ENCODE measurements around the gene DSC3. TPM values are rescaled to one million over a fixed set of nuclear protein-coding genes. Genes with fewer than 3 reads are reported as not detected.

The DSC3 gene
- polyA plus RNA-seq, 2 of the 4 experiments (the other 2 are of a cell fraction), result 0.76 to 2.2 TPM

- DNase-seq (ENCODE audit: low read depth in 1 of 2, low spot score in 1 of 2) (no peak), FAIRE-seq (no peak), ATAC-seq (no peak)
- H3K27ac ChIP-seq, result no peak overlapping the region
- ChIA-PET CTCF (interaction anchor here (1.5 kb wide), 1 partner anchor 10 kb away, joined by 4 read pairs; no protein-coding TSS in a partner anchor), POLR2A (no interaction called here)
- no peak overlapping the region for H3K4me2 ChIP-seq
- no peaks in the 10 kb centered on the region for H3K9me3 ChIP-seq
- 49% methylated on average over 6 of the region's 6 CpGs for WGBS (ENCODE audit: missing lambda C conversion rate)
- no peak overlapping the region for H3K4me3 ChIP-seq
- no peaks in the 10 kb centered on the region for H3K4me1 ChIP-seq
- TF ChIP-seq HEYL (CRISPR knock-in tag; IDR thresholded peaks at IDR 0.05) (no peak), RARB (CRISPR knock-in tag; IDR thresholded peaks at IDR 0.05) (no peak), HDAC2 (IDR thresholded peaks at IDR 0.05) (no peak), ZC3H11A (IDR thresholded peaks at IDR 0.05) (no peak), EHMT2 (IDR thresholded peaks at IDR 0.05; ENCODE audit: low read depth) (no peak), RAD21 (conservative IDR thresholded peaks at IDR 0.05 in 1 of 2, IDR thresholded peaks at IDR 0.05 in 1 of 2) (no peak), JUN (IDR thresholded peaks at IDR 0.05) (no peak), PBX3 (IDR thresholded peaks at IDR 0.05) (no peak)
These were observed 81.9 kb downstream of the DSC3 start for GRCh38 chr18:30960661-30961060.

DNA sequence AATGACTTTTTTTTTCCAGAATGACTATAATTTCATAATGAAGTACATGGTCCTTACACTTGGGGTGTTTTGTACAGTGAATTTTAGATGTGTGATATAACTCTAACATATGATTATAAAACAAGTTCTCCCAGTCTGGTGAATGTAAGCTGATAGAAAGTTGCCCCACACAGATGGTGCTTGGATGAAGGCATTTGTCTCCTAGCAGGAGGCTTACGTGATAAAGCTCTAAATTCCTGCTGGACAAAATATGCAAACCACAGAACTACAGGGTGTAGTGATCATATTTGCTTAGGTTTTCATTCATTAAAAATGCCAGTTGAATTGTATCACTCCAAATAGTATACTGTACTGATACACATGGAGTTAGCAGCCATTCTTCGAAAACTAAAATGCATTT lies 85.5 kb downstream of the DSC3 start:
- no peak for FAIRE-seq
- CTCF ChIA-PET, result no interaction called here

GRCh38 chr18:30954262-30954661 lies 88.3 kb downstream of the DSC3 start:
- no peak for DNase-seq (ENCODE audit: low read depth in 1 of 2, low spot score in 1 of 2)
- no peak for FAIRE-seq
- ATAC-seq, result no peak
- no peak overlapping the region for H3K27ac ChIP-seq
- no peaks in the 10 kb centered on the region for H3K4me1 ChIP-seq
- no peaks in the 10 kb centered on the region for H3K9me3 ChIP-seq
- CTCF ChIA-PET, result interaction anchor here (0.6 kb wide), 1 partner anchor 327 kb away, joined by 3 read pairs; no protein-coding TSS in a partner anchor
- H3K4me3 ChIP-seq, result no peak overlapping the region
- WGBS (ENCODE audit: missing lambda C conversion rate), result 73% methylated on average over 3 of the region's 3 CpGs
- TF ChIP-seq SREBF2 (IDR thresholded peaks at IDR 0.05) (no peak), POLR2A (IDR thresholded peaks at IDR 0.05; ENCODE audit: low read length) (no peak), FOSB (CRISPR knock-in tag; IDR thresholded peaks at IDR 0.05) (no peak), USF2 (IDR thresholded peaks at IDR 0.05) (no peak), MYC (IDR thresholded peaks at IDR 0.05; ENCODE audit: borderline replicate concordance, low read length) (no peak), SMC3 (IDR thresholded peaks at IDR 0.05) (no peak), MAFK (IDR thresholded peaks at IDR 0.05; ENCODE audit: partially characterized antibody) (no peak), NPAS2 (CRISPR knock-in tag; IDR thresholded peaks at IDR 0.05; ENCODE audit: borderline replicate concordance) (no peak), RNF2 (IDR thresholded peaks at IDR 0.05; ENCODE audit: borderline replicate concordance, low read depth) (no peak)
- H3K4me2 ChIP-seq, result no peak overlapping the region
- POLR2A ChIA-PET, result no interaction called here

More for the DNA sequence above, 85.5 kb downstream of the DSC3 start:
- Histone ChIP-seq H3K4me3 (no peak overlapping the region), H3K27ac (no peak overlapping the region), H3K4me1 (no peaks in the 10 kb centered on the region), H3K9me3 (no peaks in the 10 kb centered on the region), H3K4me2 (no peak overlapping the region)
- DNase-seq (ENCODE audit: low read depth in 1 of 2, low spot score in 1 of 2), result no peak
- 4% methylated on average over 2 of the region's 2 CpGs for WGBS (ENCODE audit: missing lambda C conversion rate)
- TF ChIP-seq EP300 (IDR thresholded peaks at IDR 0.05) (no peak), KDM1A (IDR thresholded peaks at IDR 0.05; ENCODE audit: low read depth) (no peak), ZSCAN20 (CRISPR knock-in tag; IDR thresholded peaks at IDR 0.05) (no peak)
- TF ChIP-seq, protein P1, sequence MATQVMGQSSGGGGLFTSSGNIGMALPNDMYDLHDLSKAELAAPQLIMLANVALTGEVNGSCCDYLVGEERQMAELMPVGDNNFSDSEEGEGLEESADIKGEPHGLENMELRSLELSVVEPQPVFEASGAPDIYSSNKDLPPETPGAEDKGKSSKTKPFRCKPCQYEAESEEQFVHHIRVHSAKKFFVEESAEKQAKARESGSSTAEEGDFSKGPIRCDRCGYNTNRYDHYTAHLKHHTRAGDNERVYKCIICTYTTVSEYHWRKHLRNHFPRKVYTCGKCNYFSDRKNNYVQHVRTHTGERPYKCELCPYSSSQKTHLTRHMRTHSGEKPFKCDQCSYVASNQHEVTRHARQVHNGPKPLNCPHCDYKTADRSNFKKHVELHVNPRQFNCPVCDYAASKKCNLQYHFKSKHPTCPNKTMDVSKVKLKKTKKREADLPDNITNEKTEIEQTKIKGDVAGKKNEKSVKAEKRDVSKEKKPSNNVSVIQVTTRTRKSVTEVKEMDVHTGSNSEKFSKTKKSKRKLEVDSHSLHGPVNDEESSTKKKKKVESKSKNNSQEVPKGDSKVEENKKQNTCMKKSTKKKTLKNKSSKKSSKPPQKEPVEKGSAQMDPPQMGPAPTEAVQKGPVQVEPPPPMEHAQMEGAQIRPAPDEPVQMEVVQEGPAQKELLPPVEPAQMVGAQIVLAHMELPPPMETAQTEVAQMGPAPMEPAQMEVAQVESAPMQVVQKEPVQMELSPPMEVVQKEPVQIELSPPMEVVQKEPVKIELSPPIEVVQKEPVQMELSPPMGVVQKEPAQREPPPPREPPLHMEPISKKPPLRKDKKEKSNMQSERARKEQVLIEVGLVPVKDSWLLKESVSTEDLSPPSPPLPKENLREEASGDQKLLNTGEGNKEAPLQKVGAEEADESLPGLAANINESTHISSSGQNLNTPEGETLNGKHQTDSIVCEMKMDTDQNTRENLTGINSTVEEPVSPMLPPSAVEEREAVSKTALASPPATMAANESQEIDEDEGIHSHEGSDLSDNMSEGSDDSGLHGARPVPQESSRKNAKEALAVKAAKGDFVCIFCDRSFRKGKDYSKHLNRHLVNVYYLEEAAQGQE (IDR thresholded peaks at IDR 0.05), result no peak
- POLR2A ChIA-PET, result no interaction called here
- ATAC-seq, result no peak
